Measurements from ENCODE around the gene ITGA4. TPM values are rescaled to one million over a fixed set of nuclear protein-coding genes. Genes with fewer than 3 reads are reported as not detected.

ITGA4 gene
- total and polyA plus RNA-seq, 2 of the 13 experiments (the other 11 are each of a cell fraction or from before 2014, with no cell fraction given): not detected

DNA sequence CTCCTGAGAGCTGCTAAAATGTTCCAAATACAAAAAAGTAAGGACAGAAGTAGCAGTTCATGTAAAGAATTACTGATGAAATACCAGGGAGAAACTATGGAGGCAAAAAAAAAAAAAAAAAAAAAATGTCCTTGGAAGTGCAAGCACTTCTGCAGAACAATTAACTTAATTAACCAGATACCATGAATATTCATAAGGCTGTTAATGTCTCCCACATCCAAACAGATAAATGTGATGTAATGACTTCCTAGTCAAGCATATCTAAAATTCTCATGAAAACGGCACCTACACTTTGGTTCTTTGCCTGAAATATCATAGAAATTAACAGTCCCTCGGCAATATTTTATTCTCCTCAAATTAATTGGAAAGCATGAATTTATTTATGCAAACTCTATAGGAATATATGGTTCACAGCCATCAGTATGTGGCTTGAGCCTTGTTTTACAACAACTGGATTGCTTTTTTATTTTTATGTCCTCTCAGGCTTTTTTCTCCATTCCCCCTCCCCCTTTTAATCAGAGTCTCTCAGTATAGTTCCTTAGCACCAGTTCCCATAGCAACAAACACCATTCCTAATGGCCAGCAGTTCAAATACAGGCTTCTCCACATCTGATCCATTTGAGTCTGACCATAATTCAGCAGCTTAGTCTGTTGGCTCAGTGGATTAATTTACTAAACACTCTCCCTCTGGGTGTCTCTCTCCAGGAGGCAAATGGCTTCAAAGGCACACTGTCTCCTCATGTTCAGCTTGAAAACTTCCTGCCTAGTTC is 97.1 kb downstream of the ITGA4 start:
- Histone ChIP-seq H3K79me2 (ENCODE audit: insufficient read depth, low read length) (no peaks in the 10 kb centered on the region), H3K27me3 (ENCODE audit: control insufficient read depth in 1 of 2, insufficient read depth in 2 of 2, low read length in 2 of 2) (no peaks in the 10 kb centered on the region), H3K9ac (ENCODE audit: insufficient read depth, low read depth, low read length) (no peak overlapping the region), H3K27ac (ENCODE audit: extremely low read length, insufficient read depth, low read length) (no peak overlapping the region), H2AFZ (ENCODE audit: low read length) (no peak overlapping the region), H3K4me3 (replicated peaks in 1 of 3; ENCODE audit: insufficient read depth in 1 of 3, low read depth in 2 of 3, low read length in 3 of 3) (no peak overlapping the region), H3K9me3 (ENCODE audit: low read length) (no peaks in the 10 kb centered on the region), H4K20me1 (ENCODE audit: insufficient read depth, low read length) (no peaks in the 10 kb centered on the region), H3K36me3 (replicated peaks in 1 of 2; ENCODE audit: control insufficient read depth in 1 of 2, insufficient read depth in 2 of 2, low read length in 2 of 2) (no peaks in the 10 kb centered on the region), H3K4me2 (ENCODE audit: low read depth, low read length) (no peak overlapping the region), H3K4me1 (ENCODE audit: insufficient read depth, low read length) (no peaks in the 10 kb centered on the region)
- CTCF ChIA-PET (ENCODE audit: low intra/inter-chr PET ratio, low total read pairs): no interaction called here
- in situ Hi-C loops (cut with HindIII; ENCODE audit: extremely low pct_ligation_motif_present, low pct_unique_long_range_greater_than_20kb) (no loop called here), intact Hi-C loops (cut with micrococcal nuclease; ENCODE audit: unreplicated experiment) (no loop called here)
- no peak for ATAC-seq
- POLR2A ChIA-PET: no interaction called here
- no peak for DNase-seq (ENCODE audit: low spot score)
- BruUV-seq (replicated peaks): no TSS peak
- no peak for FAIRE-seq
- WGBS (ENCODE audit: low lambda C conversion rate): 2% methylated on average over 2 of the region's 2 CpGs
- no peak for TF ChIP-seq MTA1 (CRISPR knock-in tag; IDR thresholded peaks at IDR 0.05; ENCODE audit: borderline replicate concordance)
- TF ChIP-seq, protein P1, sequence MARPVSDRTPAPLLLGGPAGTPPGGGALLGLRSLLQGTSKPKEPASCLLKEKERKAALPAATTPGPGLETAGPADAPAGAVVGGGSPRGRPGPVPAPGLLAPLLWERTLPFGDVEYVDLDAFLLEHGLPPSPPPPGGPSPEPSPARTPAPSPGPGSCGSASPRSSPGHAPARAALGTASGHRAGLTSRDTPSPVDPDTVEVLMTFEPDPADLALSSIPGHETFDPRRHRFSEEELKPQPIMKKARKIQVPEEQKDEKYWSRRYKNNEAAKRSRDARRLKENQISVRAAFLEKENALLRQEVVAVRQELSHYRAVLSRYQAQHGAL (CRISPR knock-in tag; IDR thresholded peaks at IDR 0.05; ENCODE audit: not compliant biosample characterization): no peak
- TF ChIP-seq, protein P2, sequence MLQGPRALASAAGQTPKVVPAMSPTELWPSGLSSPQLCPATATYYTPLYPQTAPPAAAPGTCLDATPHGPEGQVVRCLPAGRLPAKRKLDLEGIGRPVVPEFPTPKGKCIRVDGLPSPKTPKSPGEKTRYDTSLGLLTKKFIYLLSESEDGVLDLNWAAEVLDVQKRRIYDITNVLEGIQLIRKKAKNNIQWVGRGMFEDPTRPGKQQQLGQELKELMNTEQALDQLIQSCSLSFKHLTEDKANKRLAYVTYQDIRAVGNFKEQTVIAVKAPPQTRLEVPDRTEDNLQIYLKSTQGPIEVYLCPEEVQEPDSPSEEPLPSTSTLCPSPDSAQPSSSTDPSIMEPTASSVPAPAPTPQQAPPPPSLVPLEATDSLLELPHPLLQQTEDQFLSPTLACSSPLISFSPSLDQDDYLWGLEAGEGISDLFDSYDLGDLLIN (CRISPR knock-in tag; IDR thresholded peaks at IDR 0.05; ENCODE audit: borderline replicate concordance): no peak
- TF ChIP-seq, protein P3, sequence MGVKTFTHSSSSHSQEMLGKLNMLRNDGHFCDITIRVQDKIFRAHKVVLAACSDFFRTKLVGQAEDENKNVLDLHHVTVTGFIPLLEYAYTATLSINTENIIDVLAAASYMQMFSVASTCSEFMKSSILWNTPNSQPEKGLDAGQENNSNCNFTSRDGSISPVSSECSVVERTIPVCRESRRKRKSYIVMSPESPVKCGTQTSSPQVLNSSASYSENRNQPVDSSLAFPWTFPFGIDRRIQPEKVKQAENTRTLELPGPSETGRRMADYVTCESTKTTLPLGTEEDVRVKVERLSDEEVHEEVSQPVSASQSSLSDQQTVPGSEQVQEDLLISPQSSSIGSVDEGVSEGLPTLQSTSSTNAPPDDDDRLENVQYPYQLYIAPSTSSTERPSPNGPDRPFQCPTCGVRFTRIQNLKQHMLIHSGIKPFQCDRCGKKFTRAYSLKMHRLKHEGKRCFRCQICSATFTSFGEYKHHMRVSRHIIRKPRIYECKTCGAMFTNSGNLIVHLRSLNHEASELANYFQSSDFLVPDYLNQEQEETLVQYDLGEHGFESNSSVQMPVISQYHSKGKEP (CRISPR knock-in tag; IDR thresholded peaks at IDR 0.05): no peak
- TF ChIP-seq ZNF530 (CRISPR knock-in tag; IDR thresholded peaks at IDR 0.05; ENCODE audit: low read depth): no peak
- TF ChIP-seq, protein P4, sequence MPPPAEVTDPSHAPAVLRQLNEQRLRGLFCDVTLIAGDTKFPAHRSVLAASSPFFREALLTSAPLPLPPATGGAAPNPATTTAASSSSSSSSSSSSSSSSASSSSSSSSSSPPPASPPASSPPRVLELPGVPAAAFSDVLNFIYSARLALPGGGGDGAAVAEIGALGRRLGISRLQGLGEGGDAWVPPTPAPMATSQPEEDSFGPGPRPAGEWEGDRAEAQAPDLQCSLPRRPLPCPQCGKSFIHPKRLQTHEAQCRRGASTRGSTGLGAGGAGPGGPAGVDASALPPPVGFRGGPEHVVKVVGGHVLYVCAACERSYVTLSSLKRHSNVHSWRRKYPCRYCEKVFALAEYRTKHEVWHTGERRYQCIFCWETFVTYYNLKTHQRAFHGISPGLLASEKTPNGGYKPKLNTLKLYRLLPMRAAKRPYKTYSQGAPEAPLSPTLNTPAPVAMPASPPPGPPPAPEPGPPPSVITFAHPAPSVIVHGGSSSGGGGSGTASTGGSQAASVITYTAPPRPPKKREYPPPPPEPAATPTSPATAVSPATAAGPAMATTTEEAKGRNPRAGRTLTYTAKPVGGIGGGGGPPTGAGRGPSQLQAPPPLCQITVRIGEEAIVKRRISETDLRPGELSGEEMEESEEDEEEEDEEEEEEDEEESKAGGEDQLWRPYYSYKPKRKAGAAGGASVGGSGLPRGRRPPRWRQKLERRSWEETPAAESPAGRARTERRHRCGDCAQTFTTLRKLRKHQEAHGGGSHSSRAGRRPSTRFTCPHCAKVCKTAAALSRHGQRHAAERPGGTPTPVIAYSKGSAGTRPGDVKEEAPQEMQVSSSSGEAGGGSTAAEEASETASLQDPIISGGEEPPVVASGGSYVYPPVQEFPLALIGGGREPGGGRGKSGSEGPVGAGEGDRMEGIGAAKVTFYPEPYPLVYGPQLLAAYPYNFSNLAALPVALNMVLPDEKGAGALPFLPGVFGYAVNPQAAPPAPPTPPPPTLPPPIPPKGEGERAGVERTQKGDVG (CRISPR knock-in tag; IDR thresholded peaks at IDR 0.05; ENCODE audit: borderline replicate concordance): no peak
- TF ChIP-seq, protein P5, sequence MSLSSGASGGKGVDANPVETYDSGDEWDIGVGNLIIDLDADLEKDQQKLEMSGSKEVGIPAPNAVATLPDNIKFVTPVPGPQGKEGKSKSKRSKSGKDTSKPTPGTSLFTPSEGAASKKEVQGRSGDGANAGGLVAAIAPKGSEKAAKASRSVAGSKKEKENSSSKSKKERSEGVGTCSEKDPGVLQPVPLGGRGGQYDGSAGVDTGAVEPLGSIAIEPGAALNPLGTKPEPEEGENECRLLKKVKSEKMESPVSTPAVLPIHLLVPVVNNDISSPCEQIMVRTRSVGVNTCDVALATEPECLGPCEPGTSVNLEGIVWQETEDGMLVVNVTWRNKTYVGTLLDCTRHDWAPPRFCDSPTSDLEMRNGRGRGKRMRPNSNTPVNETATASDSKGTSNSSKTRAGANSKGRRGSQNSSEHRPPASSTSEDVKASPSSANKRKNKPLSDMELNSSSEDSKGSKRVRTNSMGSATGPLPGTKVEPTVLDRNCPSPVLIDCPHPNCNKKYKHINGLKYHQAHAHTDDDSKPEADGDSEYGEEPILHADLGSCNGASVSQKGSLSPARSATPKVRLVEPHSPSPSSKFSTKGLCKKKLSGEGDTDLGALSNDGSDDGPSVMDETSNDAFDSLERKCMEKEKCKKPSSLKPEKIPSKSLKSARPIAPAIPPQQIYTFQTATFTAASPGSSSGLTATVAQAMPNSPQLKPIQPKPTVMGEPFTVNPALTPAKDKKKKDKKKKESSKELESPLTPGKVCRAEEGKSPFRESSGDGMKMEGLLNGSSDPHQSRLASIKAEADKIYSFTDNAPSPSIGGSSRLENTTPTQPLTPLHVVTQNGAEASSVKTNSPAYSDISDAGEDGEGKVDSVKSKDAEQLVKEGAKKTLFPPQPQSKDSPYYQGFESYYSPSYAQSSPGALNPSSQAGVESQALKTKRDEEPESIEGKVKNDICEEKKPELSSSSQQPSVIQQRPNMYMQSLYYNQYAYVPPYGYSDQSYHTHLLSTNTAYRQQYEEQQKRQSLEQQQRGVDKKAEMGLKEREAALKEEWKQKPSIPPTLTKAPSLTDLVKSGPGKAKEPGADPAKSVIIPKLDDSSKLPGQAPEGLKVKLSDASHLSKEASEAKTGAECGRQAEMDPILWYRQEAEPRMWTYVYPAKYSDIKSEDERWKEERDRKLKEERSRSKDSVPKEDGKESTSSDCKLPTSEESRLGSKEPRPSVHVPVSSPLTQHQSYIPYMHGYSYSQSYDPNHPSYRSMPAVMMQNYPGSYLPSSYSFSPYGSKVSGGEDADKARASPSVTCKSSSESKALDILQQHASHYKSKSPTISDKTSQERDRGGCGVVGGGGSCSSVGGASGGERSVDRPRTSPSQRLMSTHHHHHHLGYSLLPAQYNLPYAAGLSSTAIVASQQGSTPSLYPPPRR (CRISPR knock-in tag; IDR thresholded peaks at IDR 0.05; ENCODE audit: borderline replicate concordance): no peak
- TF ChIP-seq HHEX (CRISPR knock-in tag; IDR thresholded peaks at IDR 0.05): no peak
- TF ChIP-seq NFE2 (CRISPR knock-in tag; IDR thresholded peaks at IDR 0.05): no peak
- TF ChIP-seq PLRG1 (conservative IDR thresholded peaks at IDR 0.05): no peak
- no peak for TF ChIP-seq KDM6A (CRISPR knock-in tag; IDR thresholded peaks at IDR 0.05; ENCODE audit: low read depth)
- TF ChIP-seq RORA (CRISPR knock-in tag; IDR thresholded peaks at IDR 0.05): no peak

All from HepG2 (cell line).